ENCODE results near the gene MUC13. TPM values are rescaled to one million over a fixed set of nuclear protein-coding genes. Genes with fewer than 3 reads are reported as not detected.

Gene MUC13
- total RNA-seq, 1 experiment from 2014 or later, result 0.04 TPM

- no peaks in the 10 kb centered on the region for H3K36me3 ChIP-seq (ENCODE audit: low read depth, low read length)
- H3K27ac ChIP-seq (ENCODE audit: low read length), result no peak overlapping the region
- no TSS peak for BruUV-seq (replicated peaks)
- H3K4me1 ChIP-seq (ENCODE audit: insufficient read depth, low read length), result no peaks in the 10 kb centered on the region
- DNase-seq (no peak), ATAC-seq (no peak)
- intact Hi-C loops (cut with micrococcal nuclease), result no loop called here
- no peak overlapping the region for H2AFZ ChIP-seq (ENCODE audit: low read length)
- H3K9me3 ChIP-seq (ENCODE audit: low read length), result no peaks in the 10 kb centered on the region
- no peaks in the 10 kb centered on the region for H3F3A ChIP-seq (ENCODE audit: low read length, unreplicated experiment)
- H3K9ac ChIP-seq (ENCODE audit: low read length), result no peak overlapping the region
- no peak for TF ChIP-seq EZH2phosphoT487 (IDR thresholded peaks at IDR 0.05; ENCODE audit: borderline replicate concordance, low read length)
- no peak for TF ChIP-seq EZH2 (IDR thresholded peaks at IDR 0.05; ENCODE audit: low read length, unreplicated experiment)
- TF ChIP-seq CTCF (conservative IDR thresholded peaks at IDR 0.05; ENCODE audit: low read depth, low read length), result no peak
- no peaks in the 10 kb centered on the region for H3K27me3 ChIP-seq (ENCODE audit: low read length)
- no peak overlapping the region for H3K4me3 ChIP-seq (ENCODE audit: low read length)
- POLR2A ChIA-PET (ENCODE audit: unreplicated experiment), result no interaction called here
- H4K20me1 ChIP-seq (ENCODE audit: low read length), result no peaks in the 10 kb centered on the region
- no peaks in the 10 kb centered on the region for H3K79me2 ChIP-seq (ENCODE audit: low read length)
- H3K4me2 ChIP-seq (ENCODE audit: low read length), result no peak overlapping the region
- H3K9me2 ChIP-seq (replicated peaks; ENCODE audit: low read length), result no peaks in the 10 kb centered on the region
- CTCF ChIA-PET, result no interaction called here
These were observed 34.6 kb upstream of the MUC13 start for GRCh38 chr3:124969190-124969589.

- Histone ChIP-seq H3K9ac (ENCODE audit: low read length) (no peak overlapping the region), H3K27me3 (ENCODE audit: low read length) (no peaks in the 10 kb centered on the region), H3K36me3 (ENCODE audit: low read depth, low read length) (no peaks in the 10 kb centered on the region), H4K20me1 (ENCODE audit: low read length) (no peaks in the 10 kb centered on the region), H3K9me2 (replicated peaks; ENCODE audit: low read length) (no peaks in the 10 kb centered on the region), H3K4me1 (ENCODE audit: insufficient read depth, low read length) (no peaks in the 10 kb centered on the region), H3K4me2 (ENCODE audit: low read length) (no peak overlapping the region), H3K27ac (ENCODE audit: low read length) (no peak overlapping the region), H3K4me3 (ENCODE audit: low read length) (no peak overlapping the region), H3K9me3 (ENCODE audit: low read length) (no peaks in the 10 kb centered on the region), H2AFZ (ENCODE audit: low read length) (no peak overlapping the region), H3K79me2 (ENCODE audit: low read length) (no peaks in the 10 kb centered on the region), H3F3A (ENCODE audit: low read length, unreplicated experiment) (no peaks in the 10 kb centered on the region)
- intact Hi-C loops (cut with micrococcal nuclease), result no loop called here
- no TSS peak for BruUV-seq (replicated peaks)
- ChIA-PET CTCF (no interaction called here), POLR2A (ENCODE audit: unreplicated experiment) (no interaction called here)
- no peak for ATAC-seq
- DNase-seq, result no peak
- TF ChIP-seq EZH2 (IDR thresholded peaks at IDR 0.05; ENCODE audit: low read length, unreplicated experiment) (no peak), CTCF (conservative IDR thresholded peaks at IDR 0.05; ENCODE audit: low read depth, low read length) (no peak), EZH2phosphoT487 (IDR thresholded peaks at IDR 0.05; ENCODE audit: borderline replicate concordance, low read length) (no peak)
These were observed 33.4 kb upstream of the MUC13 start for GRCh38 chr3:124967964-124968363.

GRCh38 chr3:124966521-124967445, 32.2 kb upstream of the MUC13 start:
- Histone ChIP-seq H3K9me3 (ENCODE audit: low read length) (no peaks in the 10 kb centered on the region), H2AFZ (ENCODE audit: low read length) (no peak overlapping the region), H3K27me3 (ENCODE audit: low read length) (no peaks in the 10 kb centered on the region), H3K9me2 (replicated peaks; ENCODE audit: low read length) (no peaks in the 10 kb centered on the region), H3K79me2 (ENCODE audit: low read length) (no peaks in the 10 kb centered on the region), H3K36me3 (ENCODE audit: low read depth, low read length) (no peaks in the 10 kb centered on the region), H3K4me3 (ENCODE audit: low read length) (no peak overlapping the region), H3F3A (ENCODE audit: low read length, unreplicated experiment) (no peaks in the 10 kb centered on the region), H3K4me1 (ENCODE audit: insufficient read depth, low read length) (no peaks in the 10 kb centered on the region), H3K4me2 (ENCODE audit: low read length) (no peak overlapping the region), H3K9ac (ENCODE audit: low read length) (no peak overlapping the region), H3K27ac (ENCODE audit: low read length) (no peak overlapping the region), H4K20me1 (ENCODE audit: low read length) (no peaks in the 10 kb centered on the region)
- POLR2A ChIA-PET (ENCODE audit: unreplicated experiment), result no interaction called here
- intact Hi-C loops (cut with micrococcal nuclease), result no loop called here
- CTCF ChIA-PET, result no interaction called here
- no peak for DNase-seq
- BruUV-seq (replicated peaks), result no TSS peak
- ATAC-seq, result no peak
- TF ChIP-seq EZH2phosphoT487 (IDR thresholded peaks at IDR 0.05; ENCODE audit: borderline replicate concordance, low read length) (no peak), CTCF (conservative IDR thresholded peaks at IDR 0.05; ENCODE audit: low read depth, low read length) (no peak), EZH2 (IDR thresholded peaks at IDR 0.05; ENCODE audit: low read length, unreplicated experiment) (no peak)

Measured in PC-3 (cell line).